K562 (cell line): ENCODE results near the gene NELFE. TPM values are rescaled to one million over a fixed set of nuclear protein-coding genes. Genes with fewer than 3 reads are reported as not detected.
A peak's percentile ranks its signal among the peaks of the same experiment; 100 is the strongest.

Experiments
- ATF3 ChIP-seq, 2 experiments: fragments of 450-650 bp in 1 of 2; sonication (generic) in 1 of 2; formaldehyde crosslinking in 1 of 2; IDR thresholded peaks in 1 of 2; conservative IDR thresholded peaks in 1 of 2; 2 replicates each; pipeline versions ENCODE4 v1.6.1 to v1.8.1; 2016 to 2023; ENCODE audit warnings: mild to moderate bottlenecking in 2 of 2, moderate library complexity in 2 of 2, inconsistent platforms in 1 of 2, missing genetic modification reagents in 1 of 2
- CBFA2T3 ChIP-seq: fragments of 450-650 bp; IDR thresholded peaks from 2 replicates; pipeline ENCODE4 v1.6.1; 2017
- FOXK1 ChIP-seq: sonication (generic); formaldehyde crosslinking; IDR thresholded peaks from 2 replicates; pipeline ENCODE4 v1.8.0; 2022; ENCODE audit warnings: missing genetic modification reagents, mild to moderate bottlenecking, borderline replicate concordance
- HDAC2 ChIP-seq: fragments of 450-650 bp; IDR thresholded peaks from 2 replicates; pipeline ENCODE4 v1.6.1; 2016; ENCODE audit warnings: mild to moderate bottlenecking
- MAFF ChIP-seq: IDR thresholded peaks from 2 replicates; pipeline ENCODE4 v1.6.1; 2012; ENCODE audit warnings: low read length, improper control_type of control experiment
- PRMT5 ChIP-seq: sonication (generic); formaldehyde crosslinking; IDR thresholded peaks from 2 replicates; pipeline ENCODE4 v1.5.0; 2020; ENCODE audit warnings: missing genetic modification reagents
- PRPF4 ChIP-seq: fragments of 200-400 bp; formaldehyde crosslinking; IDR thresholded peaks from one replicate; pipeline ENCODE4 v1.6.1; 2017; ENCODE audit warnings: low read length, low read depth, mild to moderate bottlenecking; ENCODE audit not compliant: insufficient read depth, poor library complexity, severe bottlenecking
- RAD21 ChIP-seq, 2 experiments: fragments of 250-450 bp in 1 of 2; fragments of 450-650 bp in 1 of 2; sonication (Bioruptor Pico) in 1 of 2; formaldehyde crosslinking in 1 of 2; IDR thresholded peaks in 1 of 2; conservative IDR thresholded peaks in 1 of 2; 2 replicates each; pipeline versions ENCODE4 v1.4.0 to v1.8.0; 2020 to 2022; ENCODE audit warnings: mild to moderate bottlenecking in 2 of 2, moderate library complexity in 1 of 2
- SIN3B ChIP-seq: fragments of 450-650 bp; IDR thresholded peaks from 2 replicates; pipeline ENCODE4 v1.6.1; 2017; ENCODE audit warnings: low read depth, mild to moderate bottlenecking, moderate library complexity
- SMAD4 ChIP-seq: fragments of 250-450 bp; sonication (Bioruptor Pico); conservative IDR thresholded peaks from 2 replicates; pipeline ENCODE4 v1.8.0; 2021; ENCODE audit warnings: inconsistent platforms, mild to moderate bottlenecking, moderate library complexity
- SMARCA4 ChIP-seq: fragments of 450-650 bp; IDR thresholded peaks from 2 replicates; pipeline ENCODE4 v1.6.1; 2016
- SNIP1 ChIP-seq: fragments of 450-650 bp; IDR thresholded peaks from 2 replicates; pipeline ENCODE4 v1.7.1; 2017; ENCODE audit warnings: low read depth, mild to moderate bottlenecking
- THRAP3 ChIP-seq: fragments of 450-650 bp; IDR thresholded peaks from 2 replicates; pipeline ENCODE4 v1.6.1; 2016; ENCODE audit warnings: mild to moderate bottlenecking, inconsistent platforms, borderline replicate concordance
- XRCC5 ChIP-seq: fragments of 200-400 bp; formaldehyde crosslinking; IDR thresholded peaks from 2 replicates; pipeline ENCODE4 v1.6.1; 2017; ENCODE audit warnings: low read depth, mild to moderate bottlenecking, low read length
- ZBTB17 ChIP-seq: fragments of 450-650 bp; formaldehyde crosslinking; IDR thresholded peaks from 2 replicates; pipeline ENCODE4 v1.4.0; 2020; ENCODE audit warnings: mild to moderate bottlenecking
- ZFPM2 ChIP-seq: fragments of 250-450 bp; sonication (Bioruptor Pico); IDR thresholded peaks from 2 replicates; pipeline ENCODE4 v1.5.1; 2022; ENCODE audit warnings: mild to moderate bottlenecking
- ZNF23 ChIP-seq: fragments of 250-450 bp; sonication (Bioruptor Pico); IDR thresholded peaks from 2 replicates; pipeline ENCODE4 v1.4.0; 2020; ENCODE audit warnings: mild to moderate bottlenecking
- ZNF253 ChIP-seq: fragments of 250-450 bp; sonication (Bioruptor Pico); conservative IDR thresholded peaks from 2 replicates; pipeline ENCODE4 v1.6.1; 2021; ENCODE audit warnings: mild to moderate bottlenecking
- ZNF589 ChIP-seq: fragments of 200-800 bp; sonication (Bioruptor generic); IDR thresholded peaks from 2 replicates; pipeline ENCODE4 v1.6.1; 2016; ENCODE audit warnings: low read depth, missing genetic modification characterization, missing compliant biosample characterization
- ZNF740 ChIP-seq, 3 experiments: fragments of 200-800 bp in 1 of 3; sonication (Bioruptor generic) in 1 of 3; sonication (generic) in 1 of 3; formaldehyde crosslinking in 1 of 3; IDR thresholded peaks; 2 replicates each; pipeline versions ENCODE4 v1.6.1 to v1.8.0; 2016 to 2022; ENCODE audit warnings: mild to moderate bottlenecking in 2 of 3, missing compliant biosample characterization in 2 of 3, missing genetic modification characterization in 2 of 3, missing genetic modification reagents in 1 of 3
- ZNF778 ChIP-seq: fragments of 450-650 bp; formaldehyde crosslinking; IDR thresholded peaks from 2 replicates; pipeline ENCODE4 v1.4.0; 2020; ENCODE audit warnings: mild to moderate bottlenecking, moderate library complexity
- ZSCAN29 ChIP-seq: fragments of 450-650 bp; IDR thresholded peaks from 2 replicates; pipeline ENCODE4 v1.6.1; 2017
- ZZZ3 ChIP-seq: fragments of 450-650 bp; IDR thresholded peaks from 2 replicates; pipeline ENCODE4 v1.6.1; 2016; ENCODE audit warnings: antibody characterized with exemption, mild to moderate bottlenecking, moderate library complexity
- polyA plus RNA-seq, 8 experiments: library from polyadenylated mRNA; depleted of rRNA in 4 of 8; stranded (reverse) in 5 of 8; unstranded in 3 of 8; fragments of >200 nt; fragmentation: Nextera tagmentation in 2 of 8; fragmentation: Illumina TruSeq in 1 of 8; extraction: Ambion mirVana in 2 of 8; extraction: Trizol in 1 of 8; gene quantifications; 2 replicates each; pipeline versions ENCODE4 v1.2.1 to v1.2.3, GENCODE V29; 2011 to 2014; ENCODE audit warnings: inconsistent platforms in 1 of 8, missing spikeins in 1 of 8
- total RNA-seq, 7 experiments: library from RNA; depleted of rRNA in 6 of 7; stranded (reverse); fragments of >200 nt in 6 of 7; fragmentation: Illumina TruSeq in 2 of 7; extraction: Trizol in 2 of 7; gene quantifications; 2 replicates each; pipeline versions ENCODE4 v1.2.1 to v1.2.3, GENCODE V29; 2011 to 2021; ENCODE audit warnings: low replicate concordance in 1 of 7
- TF ChIP-seq, protein P1 (sequence below): IDR thresholded peaks from 2 replicates; pipeline ENCODE4 v1.6.1; 2011; ENCODE audit warnings: borderline replicate concordance, low read depth, mild to moderate bottlenecking, moderate library complexity, low read length; ENCODE audit not compliant: insufficient read depth, poor library complexity, severe bottlenecking

Gene NELFE
- total and polyA plus RNA-seq, 9 of the 15 experiments (the other 6 are each of a cell fraction or from before 2014, with no cell fraction given): 15.2 to 157 (median 91.5) TPM

DNA sequence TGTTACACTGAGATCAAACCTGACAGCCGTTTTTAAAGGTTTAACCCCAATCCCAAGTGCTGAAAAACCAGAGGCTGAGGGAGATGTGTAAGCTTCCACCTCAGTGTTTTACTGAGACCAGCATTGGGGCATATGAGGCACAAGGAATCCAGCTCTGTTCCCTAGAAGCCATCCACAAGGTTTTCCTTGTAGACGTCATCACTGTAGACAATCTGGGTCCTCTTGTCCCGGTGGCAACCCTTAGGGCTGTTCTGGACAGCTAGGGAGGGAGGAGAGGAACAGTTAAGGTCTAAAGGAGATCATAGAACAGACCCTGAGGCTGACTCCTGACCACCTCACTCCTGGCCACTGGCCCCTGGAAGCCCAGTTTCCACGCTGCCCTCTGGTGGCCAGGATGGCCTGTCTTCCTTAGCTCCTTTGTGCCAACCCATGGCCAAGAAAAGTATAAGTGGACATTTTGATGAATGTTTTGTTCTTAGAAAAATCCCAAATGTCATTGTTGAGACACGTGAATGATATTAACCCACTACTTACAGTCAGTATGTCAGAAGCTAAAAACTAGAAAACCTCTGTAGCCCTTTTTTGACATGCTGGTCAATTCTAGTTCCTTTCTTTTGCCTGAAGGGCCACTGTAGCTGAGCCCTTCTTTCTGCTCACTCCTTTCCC is 6.5 kb downstream of the NELFE start (continued):
- no peak for TF ChIP-seq ZNF589 (CRISPR knock-in tag)
- TF ChIP-seq RAD21 (CRISPR knock-in tag; conservative IDR thresholded peaks at IDR 0.05 in 1 of 2, IDR thresholded peaks at IDR 0.05 in 1 of 2): peak; percentile 68 to 85
- TF ChIP-seq ATF3 (IDR thresholded peaks at IDR 0.05): no peak
- no peak for TF ChIP-seq ATF3 (CRISPR knock-in tag; conservative IDR thresholded peaks at IDR 0.05)
- no peak for TF ChIP-seq CBFA2T3
- no peak for TF ChIP-seq ZNF740 (CRISPR knock-in tag; IDR thresholded peaks at IDR 0.05)
- TF ChIP-seq ZNF740 (tag; IDR thresholded peaks at IDR 0.05): no peak
- TF ChIP-seq SMARCA4: no peak
- TF ChIP-seq ZNF778 (CRISPR knock-in tag): no peak
- TF ChIP-seq MAFF: no peak
- TF ChIP-seq, protein P1, sequence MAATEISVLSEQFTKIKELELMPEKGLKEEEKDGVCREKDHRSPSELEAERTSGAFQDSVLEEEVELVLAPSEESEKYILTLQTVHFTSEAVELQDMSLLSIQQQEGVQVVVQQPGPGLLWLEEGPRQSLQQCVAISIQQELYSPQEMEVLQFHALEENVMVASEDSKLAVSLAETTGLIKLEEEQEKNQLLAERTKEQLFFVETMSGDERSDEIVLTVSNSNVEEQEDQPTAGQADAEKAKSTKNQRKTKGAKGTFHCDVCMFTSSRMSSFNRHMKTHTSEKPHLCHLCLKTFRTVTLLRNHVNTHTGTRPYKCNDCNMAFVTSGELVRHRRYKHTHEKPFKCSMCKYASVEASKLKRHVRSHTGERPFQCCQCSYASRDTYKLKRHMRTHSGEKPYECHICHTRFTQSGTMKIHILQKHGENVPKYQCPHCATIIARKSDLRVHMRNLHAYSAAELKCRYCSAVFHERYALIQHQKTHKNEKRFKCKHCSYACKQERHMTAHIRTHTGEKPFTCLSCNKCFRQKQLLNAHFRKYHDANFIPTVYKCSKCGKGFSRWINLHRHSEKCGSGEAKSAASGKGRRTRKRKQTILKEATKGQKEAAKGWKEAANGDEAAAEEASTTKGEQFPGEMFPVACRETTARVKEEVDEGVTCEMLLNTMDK: peak; percentile 64
- no peak for TF ChIP-seq FOXK1 (CRISPR knock-in tag)
- TF ChIP-seq XRCC5: no peak
- TF ChIP-seq HDAC2: no peak
- no peak for TF ChIP-seq PRPF4
- TF ChIP-seq ZFPM2: no peak
- TF ChIP-seq PRMT5 (CRISPR knock-in tag): no peak
- no peak for TF ChIP-seq ZNF253 (CRISPR knock-in tag)
- TF ChIP-seq ZBTB17 (CRISPR knock-in tag): no peak
- no peak for TF ChIP-seq ZSCAN29
- TF ChIP-seq THRAP3: no peak
- no peak for TF ChIP-seq SNIP1
- no peak for TF ChIP-seq SIN3B
- TF ChIP-seq ZNF23 (CRISPR knock-in tag): no peak
- TF ChIP-seq ZZZ3: no peak
- TF ChIP-seq SMAD4: no peak
